Ectodermal cell (in vitro differentiated cells): Measurements from ENCODE around the gene CLN3.
"Not testable (repeated sequence)": the region's sequence is repeated elsewhere in the genome, so short reads cannot be mapped to it uniquely, and the experiment has no call there.

Source experiments
- H3K27ac ChIP-seq: 2 replicates; pipeline ENCODE4 v1.7.0; 2013; ENCODE audit warnings: mild to moderate bottlenecking, low read depth, low read length; ENCODE audit not compliant: insufficient read depth, poor library complexity, severe bottlenecking
- H3K27me3 ChIP-seq: 2 replicates; pipeline ENCODE4 v1.7.0; 2013; ENCODE audit warnings: mild to moderate bottlenecking, low read length; ENCODE audit not compliant: insufficient read depth, control insufficient read depth, poor library complexity, severe bottlenecking
- H3K36me3 ChIP-seq: one replicate; pipeline ENCODE4 v1.7.0; 2013; ENCODE audit warnings: low read length; ENCODE audit not compliant: control insufficient read depth, insufficient read depth
- H3K4me1 ChIP-seq: one replicate; pipeline ENCODE4 v1.7.0; 2013; ENCODE audit warnings: low read length; ENCODE audit not compliant: control insufficient read depth, insufficient read depth
- H3K4me3 ChIP-seq: 2 replicates; pipeline ENCODE4 v1.7.0; 2013; ENCODE audit warnings: low read depth, low read length, control low read depth; ENCODE audit not compliant: insufficient read depth
- H3K9me3 ChIP-seq: 2 replicates; pipeline ENCODE4 v1.7.0; 2013; ENCODE audit warnings: mild to moderate bottlenecking, low read length, moderate library complexity; ENCODE audit not compliant: control insufficient read depth
- WGBS, 2 experiments: methylation state at CpG; one replicate each; pipeline ENCODE4 v1.1.7; 2013; ENCODE audit warnings: missing lambda C conversion rate in 2 of 2; 5-methylcytosine and 5-hydroxymethylcytosine counted together

CLN3 gene

DNA sequence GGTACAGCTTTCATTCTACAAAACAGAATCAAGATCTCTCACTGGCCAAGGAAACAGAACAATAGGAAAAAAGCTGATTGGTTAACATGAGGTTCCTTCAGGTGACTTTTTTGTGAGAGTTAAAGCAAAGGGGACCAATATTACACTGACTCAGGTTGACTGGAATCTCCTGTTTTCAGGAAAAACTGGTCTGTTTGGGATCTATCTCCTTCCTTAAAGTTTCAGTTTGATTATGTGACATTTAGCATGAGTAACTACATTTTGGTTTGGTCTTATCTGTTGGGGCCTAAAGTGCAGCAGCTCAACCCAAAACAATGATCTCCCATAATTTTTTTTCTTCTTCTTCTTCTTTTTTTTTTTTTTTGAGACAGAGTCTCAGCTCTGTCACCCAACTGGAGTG, 37.2 kb upstream of the CLN3 start:
- Histone ChIP-seq H3K27ac (no peak overlapping the region), H3K27me3 (no peaks in the 10 kb centered on the region), H3K36me3 (no peaks in the 10 kb centered on the region), H3K9me3 (no peaks in the 10 kb centered on the region), H3K4me1 (peaks cover 7% of the 10 kb centered on the region), H3K4me3 (no peak overlapping the region)

- no peaks in the 10 kb centered on the region for H3K36me3 ChIP-seq
- no peaks in the 10 kb centered on the region for H3K9me3 ChIP-seq
- H3K27me3 ChIP-seq = no peaks in the 10 kb centered on the region
- H3K4me3 ChIP-seq = no peak overlapping the region
- H3K4me1 ChIP-seq = peaks cover 7% of the 10 kb centered on the region
- H3K27ac ChIP-seq = no peak overlapping the region
- 90 to 95% methylated on average over 5 of the region's 5 CpGs for WGBS, 2 experiments
Observed at GRCh38 chr16:28528463-28528867, 36.6 kb upstream of the CLN3 start.

- no peaks in the 10 kb centered on the region for H3K36me3 ChIP-seq
Observed at GRCh38 chr16:28527985-28528384, 36.1 kb upstream of the CLN3 start.

GRCh38 chr16:28527100-28527785, 35.4 kb upstream of the CLN3 start:
- WGBS, 2 experiments = 92 to 93% methylated on average over 7 of the region's 7 CpGs
- H3K27ac ChIP-seq, H3K4me1 ChIP-seq, H3K9me3 ChIP-seq, H3K4me3 ChIP-seq, H3K27me3 ChIP-seq, H3K36me3 ChIP-seq: not testable (repeated sequence)

More at GRCh38 chr16:28527985-28528384, 36.1 kb upstream of the CLN3 start:
- 91 to 96% methylated on average over 4 of the region's 5 CpGs for WGBS, 2 experiments
- Histone ChIP-seq H3K4me3 (no peak overlapping the region), H3K27ac (no peak overlapping the region), H3K9me3 (no peaks in the 10 kb centered on the region), H3K4me1 (peaks cover 7% of the 10 kb centered on the region), H3K27me3 (no peaks in the 10 kb centered on the region)

GRCh38 chr16:28526201-28527099, 34.6 kb upstream of the CLN3 start:
- H3K36me3 ChIP-seq = no peaks in the 10 kb centered on the region
- H3K9me3 ChIP-seq = no peaks in the 10 kb centered on the region
- H3K4me1 ChIP-seq = no peaks in the 10 kb centered on the region
- WGBS, 2 experiments = 90 to 91% methylated on average over 11 of the region's 11 CpGs
- no peak overlapping the region for H3K27ac ChIP-seq
- no peak overlapping the region for H3K4me3 ChIP-seq
- no peaks in the 10 kb centered on the region for H3K27me3 ChIP-seq

DNA sequence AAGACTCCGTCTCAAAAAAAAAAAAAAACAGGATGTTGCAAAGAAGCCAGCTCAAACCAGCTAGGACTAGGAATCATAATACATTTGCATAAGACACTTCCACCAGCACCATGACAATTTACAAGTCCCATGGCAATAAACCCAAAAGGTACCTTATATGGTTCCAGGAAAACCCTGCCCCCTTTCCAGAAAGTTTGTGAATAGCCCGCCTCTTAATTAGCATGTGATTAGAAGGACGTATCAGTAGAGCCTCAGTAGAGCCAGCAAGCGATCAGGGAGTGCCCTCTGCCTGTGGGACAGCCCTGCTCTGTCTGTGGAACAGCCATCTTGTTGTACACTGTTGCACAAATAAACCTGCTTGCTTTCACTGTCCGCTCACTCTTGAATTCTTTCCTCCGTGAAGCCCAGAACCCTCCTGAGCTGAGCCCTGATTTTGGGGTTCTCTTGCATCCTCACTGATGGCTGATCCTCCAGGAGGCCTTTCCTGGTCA, 32.9 kb upstream of the CLN3 start:
- no peaks in the 10 kb centered on the region for H3K4me1 ChIP-seq
- H3K27me3 ChIP-seq = no peaks in the 10 kb centered on the region
- 91% methylated on average over 6 of the region's 6 CpGs for WGBS, 2 experiments
- no peaks in the 10 kb centered on the region for H3K36me3 ChIP-seq
- H3K27ac ChIP-seq = no peak overlapping the region
- no peaks in the 10 kb centered on the region for H3K9me3 ChIP-seq
- H3K4me3 ChIP-seq = no peak overlapping the region

DNA sequence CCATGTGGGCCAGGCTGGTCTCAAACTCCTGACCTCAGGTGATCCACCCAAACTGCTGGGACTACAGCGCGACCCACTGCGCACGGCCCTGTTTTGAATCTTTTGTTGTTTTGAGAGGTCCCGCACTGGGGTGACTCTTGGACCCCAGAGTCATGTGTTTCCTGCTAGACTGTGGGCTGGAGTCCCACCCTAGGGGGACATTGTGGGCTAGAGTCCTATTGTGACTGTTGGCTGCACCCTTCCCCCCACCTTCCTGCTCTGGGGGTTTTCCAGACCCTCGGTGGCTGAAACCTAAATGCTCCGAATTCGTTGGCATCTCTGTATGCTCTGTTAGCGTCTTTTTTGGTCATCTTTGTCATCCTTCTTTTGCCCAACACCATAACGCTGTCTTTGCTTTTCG, 30.9 kb upstream of the CLN3 start:
- Histone ChIP-seq H3K4me3 (no peak overlapping the region), H3K4me1 (no peaks in the 10 kb centered on the region), H3K36me3 (no peaks in the 10 kb centered on the region), H3K27ac (no peak overlapping the region), H3K27me3 (no peaks in the 10 kb centered on the region), H3K9me3 (no peaks in the 10 kb centered on the region)
- 89% methylated on average over 11 of the region's 11 CpGs for WGBS, 2 experiments

- no peak overlapping the region for H3K4me3 ChIP-seq
- H3K27me3 ChIP-seq = no peaks in the 10 kb centered on the region
- H3K9me3 ChIP-seq = no peaks in the 10 kb centered on the region
- H3K36me3 ChIP-seq = no peaks in the 10 kb centered on the region
- H3K27ac ChIP-seq = no peak overlapping the region
- H3K4me1 ChIP-seq = no peaks in the 10 kb centered on the region
- 92 to 95% methylated on average over 6 of the region's 6 CpGs for WGBS, 2 experiments
Observed at GRCh38 chr16:28521436-28521835, 29.6 kb upstream of the CLN3 start.

- 83 to 86% methylated on average over 7 of the region's 7 CpGs for WGBS, 2 experiments
Observed at GRCh38 chr16:28520672-28521071, 28.8 kb upstream of the CLN3 start.

GRCh38 chr16:28514246-28514645, 22.4 kb upstream of the CLN3 start:
- no peak overlapping the region for H3K4me3 ChIP-seq
- H3K36me3 ChIP-seq = no peaks in the 10 kb centered on the region
- H3K4me1 ChIP-seq = no peaks in the 10 kb centered on the region
- H3K27ac ChIP-seq = no peak overlapping the region
- H3K9me3 ChIP-seq = no peaks in the 10 kb centered on the region
- 84 to 87% methylated on average over 7 of the region's 7 CpGs for WGBS, 2 experiments
- no peaks in the 10 kb centered on the region for H3K27me3 ChIP-seq

More at GRCh38 chr16:28520672-28521071, 28.8 kb upstream of the CLN3 start:
- no peak overlapping the region for H3K27ac ChIP-seq
- no peak overlapping the region for H3K4me3 ChIP-seq
- no peaks in the 10 kb centered on the region for H3K4me1 ChIP-seq
- H3K27me3 ChIP-seq = no peaks in the 10 kb centered on the region
- H3K36me3 ChIP-seq = no peaks in the 10 kb centered on the region
- H3K9me3 ChIP-seq = no peaks in the 10 kb centered on the region
